ENCODE data around the gene BAHD1.

The BAHD1 gene

GRCh38 chr15:40440743-40441564 is at the start of gene BAHD1:
Gene BAHD1 (plus strand): TSS chr15:40440953. CDS start chr15:40458465, 17,512 bp downstream.
- DNase-seq = peak; percentile 94

- DNase-seq = no peak
These were observed 47.5 kb upstream of the BAHD1 start for GRCh38 chr15:40392986-40393948.

DNA sequence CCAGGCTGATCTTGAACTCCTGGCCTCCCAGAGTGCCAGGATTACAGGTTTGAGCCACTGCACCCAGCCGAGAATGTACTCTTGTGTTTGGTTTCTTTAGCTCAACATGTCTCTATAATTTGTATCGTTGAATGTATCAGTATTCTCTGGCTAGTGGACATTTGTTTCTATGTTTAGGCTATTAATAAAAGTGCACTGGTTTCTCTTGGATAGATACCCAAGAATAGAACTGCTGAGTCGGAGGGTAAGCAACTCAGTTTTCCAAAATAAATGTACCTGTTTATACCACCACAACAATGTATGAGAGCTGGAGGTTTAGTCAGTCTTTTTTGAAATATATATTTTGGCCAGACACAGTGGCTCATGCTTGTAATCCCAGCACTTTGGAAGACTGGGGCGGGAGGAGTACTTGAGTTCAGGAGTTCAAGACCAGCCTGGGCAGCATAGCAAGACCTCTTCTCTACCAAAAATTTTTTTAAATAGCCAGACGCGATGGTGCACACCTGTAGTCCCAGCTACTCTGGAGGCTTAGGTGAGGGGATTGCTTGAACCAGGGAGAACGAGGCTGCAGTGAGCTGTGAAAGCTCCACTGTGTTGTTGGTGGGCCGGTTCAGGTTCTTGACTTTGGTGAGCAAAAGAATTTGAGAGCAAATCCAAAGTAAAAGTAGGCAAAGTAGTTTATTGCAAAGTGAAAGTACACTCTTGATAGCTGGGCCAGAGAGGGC is 42.9 kb upstream of the BAHD1 start:
- DNase-seq = no peak

GRCh38 chr15:40398413-40398873 is 42.3 kb upstream of the BAHD1 start:
- no peak for DNase-seq

DNA sequence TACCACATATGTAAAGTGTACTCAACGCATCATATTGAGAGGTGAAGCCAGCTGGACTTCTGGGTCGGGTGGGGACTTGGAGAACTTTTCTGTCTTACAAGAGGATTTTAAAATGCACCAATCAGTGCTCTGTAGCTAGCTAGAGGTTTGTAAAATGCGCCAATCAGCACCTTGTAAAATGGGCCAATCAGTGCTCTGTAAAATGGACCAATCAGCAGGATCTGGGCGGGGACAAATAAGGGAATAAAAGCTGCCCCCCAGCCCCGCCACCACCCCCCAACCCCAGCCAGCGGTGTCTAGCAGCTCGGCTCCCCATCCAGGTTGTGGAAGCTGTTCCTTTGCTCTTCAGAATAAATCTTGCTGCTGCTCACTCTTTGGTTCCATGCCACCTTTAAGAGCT is 41.4 kb upstream of the BAHD1 start:
- no peak for DNase-seq

- peak; percentile 91 for DNase-seq
These were observed 35.0 kb upstream of the BAHD1 start, which contains the start of gene IVD for GRCh38 chr15:40405501-40406381. Gene IVD (plus strand): TSS chr15:40405795. CDS start chr15:40405828, 33 bp downstream.

DNA sequence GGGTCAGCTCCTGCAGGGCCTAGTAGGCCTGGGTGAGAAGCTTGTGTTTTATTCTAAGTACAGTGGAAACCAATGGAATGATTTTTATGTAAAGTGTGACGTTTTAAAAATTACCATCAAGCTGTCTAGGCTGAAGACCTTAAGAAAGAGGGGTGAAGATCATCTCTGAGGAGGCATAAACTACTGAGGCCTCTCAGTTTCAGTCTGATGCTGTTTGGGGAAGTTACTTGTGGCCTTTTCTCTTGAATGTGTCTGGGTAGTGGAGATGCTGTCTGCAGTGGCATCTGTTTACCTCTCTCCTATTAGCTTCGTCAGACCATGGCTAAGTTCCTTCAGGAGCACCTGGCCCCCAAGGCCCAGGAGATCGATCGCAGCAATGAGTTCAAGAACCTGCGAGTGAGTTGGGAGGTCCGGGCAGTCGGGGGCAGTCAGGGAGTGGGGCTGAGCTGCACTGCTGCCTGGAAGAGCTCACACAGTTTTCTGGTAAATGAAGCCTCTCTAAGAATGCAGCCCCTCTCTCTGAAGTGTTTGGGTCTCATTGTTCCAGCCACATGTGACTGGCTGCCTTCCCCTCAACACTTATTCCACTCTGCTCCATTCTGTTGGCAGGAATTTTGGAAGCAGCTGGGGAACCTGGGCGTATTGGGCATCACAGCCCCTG is 33.3 kb upstream of the BAHD1 start:
- no peak for DNase-seq

DNA sequence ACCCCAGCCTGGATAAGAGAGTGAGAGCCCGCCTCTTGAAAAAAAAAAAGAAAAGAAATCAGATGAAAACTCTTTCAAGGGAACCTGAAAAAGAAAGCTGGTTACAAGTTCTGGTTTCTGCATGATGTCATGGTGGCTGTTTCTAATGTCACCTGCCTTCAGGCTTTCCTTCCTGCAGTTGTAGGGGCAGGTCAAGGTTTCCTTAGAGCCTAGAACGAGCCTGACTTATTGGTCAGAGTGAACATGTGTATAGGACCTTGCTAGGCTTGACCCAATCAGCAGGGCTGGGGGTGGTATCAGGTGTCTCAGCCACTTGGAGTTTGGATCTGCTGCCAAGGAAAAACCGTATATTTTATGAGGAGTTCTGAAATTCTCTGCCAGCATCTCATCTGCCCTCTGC is 31.4 kb upstream of the BAHD1 start:
- DNase-seq = no peak

GRCh38 chr15:40410476-40410875 is 30.3 kb upstream of the BAHD1 start:
- no peak for DNase-seq

- no peak for DNase-seq
These were observed 28.5 kb upstream of the BAHD1 start for GRCh38 chr15:40412095-40412759.

GRCh38 chr15:40413036-40413435 is 27.7 kb upstream of the BAHD1 start:
- DNase-seq = no peak

DNA sequence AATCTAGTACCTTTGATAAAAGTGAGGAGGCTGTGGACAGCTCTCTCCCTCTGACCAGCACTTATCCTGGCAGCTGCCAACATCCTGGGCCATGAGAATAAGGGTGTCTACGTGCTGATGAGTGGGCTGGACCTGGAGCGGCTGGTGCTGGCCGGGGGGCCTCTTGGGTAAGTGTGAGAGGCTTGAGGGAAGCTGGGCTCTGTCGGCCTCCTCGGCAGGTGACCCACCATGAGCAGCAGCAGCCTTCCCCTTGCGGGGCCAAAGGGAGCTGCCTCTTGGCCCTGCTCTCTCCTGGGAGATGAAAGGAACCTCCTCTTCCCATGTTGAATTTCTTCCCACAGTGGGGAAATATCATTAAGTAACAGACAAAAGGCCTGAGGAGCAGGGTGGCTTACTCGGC is 25.9 kb upstream of the BAHD1 start:
- DNase-seq = no peak

DNA sequence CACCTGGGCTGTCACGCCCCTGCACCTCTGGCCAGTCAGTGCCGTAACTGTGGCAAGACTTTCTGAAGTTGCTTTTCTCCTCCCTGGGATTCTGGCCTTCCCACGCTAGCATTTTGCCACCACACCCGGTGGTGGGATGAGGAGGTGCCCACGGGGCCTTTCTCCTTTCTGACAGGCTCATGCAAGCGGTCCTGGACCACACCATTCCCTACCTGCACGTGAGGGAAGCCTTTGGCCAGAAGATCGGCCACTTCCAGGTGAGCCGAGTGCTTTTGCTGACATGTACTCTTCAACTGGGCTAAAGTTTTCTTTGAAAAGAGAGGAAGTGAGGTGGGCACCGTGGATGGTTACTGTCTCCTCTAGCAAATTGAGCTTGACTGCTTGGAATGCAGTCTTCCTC is 25.5 kb upstream of the BAHD1 start:
- no peak for DNase-seq

- no peak for DNase-seq
These were observed 24.7 kb upstream of the BAHD1 start for GRCh38 chr15:40416056-40416455.

DNA sequence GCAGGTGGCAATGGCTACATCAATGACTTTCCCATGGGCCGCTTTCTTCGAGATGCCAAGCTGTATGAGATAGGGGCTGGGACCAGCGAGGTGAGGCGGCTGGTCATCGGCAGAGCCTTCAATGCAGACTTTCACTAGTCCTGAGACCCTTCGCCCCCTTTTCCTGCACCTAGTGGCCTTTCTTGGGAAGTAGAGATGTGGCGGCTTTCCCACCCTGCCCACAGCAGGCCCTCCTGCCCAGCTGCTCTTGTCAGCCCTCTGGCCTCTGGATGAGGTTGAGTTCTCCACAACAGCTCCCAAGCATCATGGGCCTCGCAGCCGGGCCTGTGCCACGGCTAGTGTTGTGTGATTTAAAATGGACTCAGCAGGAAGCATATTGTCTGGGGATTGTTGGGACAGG is 22.6 kb upstream of the BAHD1 start:
- DNase-seq = no peak

- no peak for DNase-seq
These were observed 20.6 kb upstream of the BAHD1 start for GRCh38 chr15:40420071-40420713.

DNA sequence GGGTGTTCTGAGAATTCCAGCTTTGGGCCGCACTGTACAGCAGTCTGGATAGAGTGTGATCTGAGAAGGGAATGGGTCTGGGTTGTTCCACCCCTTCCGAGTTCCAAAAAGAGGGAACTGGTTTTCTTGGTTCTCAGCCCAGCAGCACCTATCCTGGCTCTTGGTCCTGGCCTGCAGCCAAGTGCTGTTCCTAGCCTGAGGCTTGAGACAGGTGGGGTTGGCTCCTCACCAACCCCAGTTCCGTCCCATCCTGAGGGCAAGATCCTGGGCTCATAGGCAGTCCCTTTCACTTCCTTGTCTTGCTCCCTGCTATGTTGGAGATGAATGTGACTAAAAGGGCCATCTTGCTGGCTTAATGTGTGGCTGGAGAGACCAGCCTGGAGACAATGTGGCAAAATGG is 20.0 kb upstream of the BAHD1 start:
- DNase-seq = no peak

- DNase-seq = peak; percentile 72
These were observed 19.3 kb upstream of the BAHD1 start for GRCh38 chr15:40421246-40422157.

DNA sequence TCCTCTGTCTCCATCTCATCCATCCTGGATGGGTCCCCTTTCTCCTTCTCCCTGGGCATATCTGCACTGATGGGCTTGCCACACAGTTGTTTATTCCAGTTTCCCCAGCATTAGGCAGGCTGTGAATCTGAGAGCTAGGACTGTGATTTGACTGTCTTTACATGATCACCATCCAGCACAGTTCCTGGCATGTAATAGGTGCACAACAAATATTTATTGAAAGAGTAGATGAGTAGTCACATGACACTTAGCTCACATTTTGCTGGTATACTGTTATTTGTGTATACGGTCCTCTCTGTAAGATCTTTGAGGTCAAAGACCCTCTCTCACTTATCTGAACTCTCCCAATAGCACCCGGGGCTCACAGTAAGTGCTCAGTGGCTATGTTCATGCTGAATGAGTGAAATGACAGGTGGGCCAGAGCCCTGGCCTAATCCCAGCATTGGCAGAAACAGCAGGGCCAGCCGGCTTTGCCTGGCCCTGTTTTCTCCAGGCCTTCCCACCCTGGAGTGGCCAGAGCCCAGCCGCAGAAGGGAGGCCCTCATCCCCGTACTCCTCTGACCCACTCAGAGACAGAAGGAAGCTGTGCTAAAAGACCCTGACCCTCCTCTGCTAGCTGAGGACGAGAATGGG is 16.2 kb upstream of the BAHD1 start:
- DNase-seq = no peak

All from stimulated activated naive CD4-positive, alpha-beta T cell treated with Interleukin-2 at 50 U/mL for 16 hours (primary cell).